Stimulated activated CD4-positive, alpha-beta T cell treated with anti-CD3 and anti-CD28 coated beads, Interleukin-4, amount 100 ng/mL, for 1 hour (primary cell): ENCODE measurements around the gene BABAM2.
"Not testable (repeated sequence)": the region's sequence is repeated elsewhere in the genome, so short reads cannot be mapped to it uniquely, and the experiment has no call there.

ENCODE experiments used
- DNase-seq: peaks from one replicate; pipeline ENCODE4 v3.0.0-alpha.2; 2020

BABAM2 gene

DNA sequence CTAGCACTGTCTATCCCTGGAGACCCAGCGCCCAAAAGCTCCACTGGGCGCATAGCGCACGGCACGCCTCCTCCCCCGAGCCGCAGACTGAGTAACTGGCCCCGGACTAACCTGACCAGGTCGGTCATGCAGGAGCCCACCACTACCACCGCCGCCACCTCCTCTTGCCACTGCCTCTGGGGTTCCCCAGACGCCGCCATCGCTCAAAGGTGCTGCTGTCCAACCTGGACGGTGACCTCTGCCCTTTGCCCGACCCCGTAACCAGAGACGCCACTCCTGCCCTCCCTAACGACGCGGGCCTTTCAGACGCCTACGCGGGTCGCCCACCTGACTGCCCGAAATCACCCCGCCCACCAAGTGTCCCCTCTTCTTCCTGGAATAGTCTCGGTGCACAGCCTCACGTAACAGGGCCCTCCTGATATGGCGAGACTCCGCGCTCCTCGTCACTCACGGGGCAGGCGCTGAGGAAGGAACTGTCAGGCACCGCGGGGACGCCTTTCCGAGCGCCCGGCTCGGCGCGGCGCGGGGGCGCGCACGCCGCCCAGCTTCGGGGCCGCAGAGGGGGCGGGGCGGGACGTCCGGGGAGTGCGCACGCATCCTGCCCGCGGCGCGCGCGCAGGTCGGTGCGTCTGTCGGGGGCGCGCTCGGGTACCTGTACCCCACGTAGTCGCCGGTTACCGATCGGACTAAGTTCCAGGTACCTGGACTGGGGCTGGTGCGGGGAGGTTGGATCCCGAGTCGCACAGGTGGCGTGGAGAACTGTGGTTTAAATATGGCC, at the start of gene BABAM2, which contains the start of gene RBKS:
Gene BABAM2 (plus strand): TSS at position 584 of the 778 bp plus-strand sequence. CDS start 3,828 bp downstream, outside the sequence.
Gene RBKS (minus strand): TSS at position 242 of the 778 bp plus-strand sequence. CDS start 42 bp downstream, at position 200.
- peak; percentile 91 for DNase-seq

DNA sequence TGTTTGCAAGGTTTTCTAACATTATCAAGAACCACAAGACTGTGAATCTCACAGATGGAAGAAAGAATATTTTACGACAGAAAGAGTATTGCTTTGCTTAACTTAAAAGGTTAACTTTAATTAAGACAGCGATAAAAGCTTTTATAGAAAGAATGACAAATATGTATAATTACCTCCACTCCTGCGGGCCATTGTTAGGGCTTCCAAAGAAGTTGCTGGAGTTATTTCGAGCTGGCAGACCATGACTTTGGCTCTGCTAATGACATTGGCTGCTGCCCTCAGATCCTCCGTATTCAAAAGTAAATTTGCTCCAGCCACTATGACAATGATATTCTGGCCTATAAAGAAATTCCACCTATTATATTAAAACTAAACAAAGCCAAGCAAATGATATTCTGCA, 47.6 kb upstream of the BABAM2 start:
- no peak for DNase-seq

DNA sequence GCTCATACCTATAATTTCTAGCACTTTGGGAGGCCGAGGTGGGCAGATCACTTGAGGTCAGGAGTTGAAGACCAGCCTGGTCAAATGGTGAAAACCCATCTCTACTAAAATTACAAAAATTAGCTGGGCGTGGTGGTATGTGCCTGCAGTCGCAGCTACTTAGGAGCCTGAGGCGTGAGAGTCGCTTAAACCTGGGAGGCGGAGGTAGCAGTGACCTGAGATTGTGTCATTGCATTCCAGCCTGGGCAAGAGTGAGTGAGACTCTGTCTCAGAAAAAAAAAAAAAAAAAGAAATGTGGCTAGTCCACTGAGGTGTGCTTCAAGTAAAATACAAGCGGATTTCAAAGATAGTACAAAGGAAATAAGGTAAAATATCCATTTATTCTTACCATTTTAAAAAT, 46.5 kb upstream of the BABAM2 start:
- DNase-seq = no peak

DNA sequence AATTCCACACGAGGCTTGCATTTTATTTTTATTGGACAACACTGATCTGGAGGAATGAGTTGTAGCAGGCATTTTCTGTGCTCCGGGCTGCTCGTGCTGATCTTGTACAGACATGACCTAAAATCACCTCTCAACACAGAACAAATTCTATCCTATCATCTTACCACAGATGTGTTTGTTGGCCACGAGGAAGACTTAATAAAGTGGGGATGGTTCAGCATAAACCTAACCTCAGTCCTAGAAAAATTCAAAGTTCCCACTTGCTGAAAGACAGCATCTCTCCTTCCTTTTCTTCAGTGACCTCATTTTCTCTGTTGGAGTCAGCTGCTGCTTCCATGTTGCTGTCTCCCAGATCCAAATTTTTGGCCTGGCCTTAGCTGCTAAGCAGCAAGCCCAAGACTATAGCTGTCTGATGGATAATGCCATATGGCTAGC, 45.7 kb upstream of the BABAM2 start:
- DNase-seq = no peak

DNA sequence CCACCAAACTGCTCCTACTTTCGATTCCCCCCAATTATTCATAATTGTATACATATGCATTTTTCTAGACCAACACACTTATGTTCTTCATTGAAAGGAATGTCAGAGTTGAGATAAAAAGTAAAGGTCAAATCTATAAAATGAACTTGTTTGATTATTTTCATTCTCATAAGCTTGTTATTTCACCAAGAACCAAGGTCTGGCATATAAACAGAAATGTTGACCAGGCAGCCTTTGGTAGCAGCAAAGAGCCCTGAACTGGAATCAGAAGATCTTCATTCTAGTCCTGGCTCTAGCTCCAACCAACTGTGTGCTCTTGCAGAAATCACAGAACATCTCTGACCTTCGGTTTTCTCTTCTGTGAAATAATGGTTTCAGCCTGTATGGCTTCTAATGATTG, 43.2 kb upstream of the BABAM2 start:
- no peak for DNase-seq

DNA sequence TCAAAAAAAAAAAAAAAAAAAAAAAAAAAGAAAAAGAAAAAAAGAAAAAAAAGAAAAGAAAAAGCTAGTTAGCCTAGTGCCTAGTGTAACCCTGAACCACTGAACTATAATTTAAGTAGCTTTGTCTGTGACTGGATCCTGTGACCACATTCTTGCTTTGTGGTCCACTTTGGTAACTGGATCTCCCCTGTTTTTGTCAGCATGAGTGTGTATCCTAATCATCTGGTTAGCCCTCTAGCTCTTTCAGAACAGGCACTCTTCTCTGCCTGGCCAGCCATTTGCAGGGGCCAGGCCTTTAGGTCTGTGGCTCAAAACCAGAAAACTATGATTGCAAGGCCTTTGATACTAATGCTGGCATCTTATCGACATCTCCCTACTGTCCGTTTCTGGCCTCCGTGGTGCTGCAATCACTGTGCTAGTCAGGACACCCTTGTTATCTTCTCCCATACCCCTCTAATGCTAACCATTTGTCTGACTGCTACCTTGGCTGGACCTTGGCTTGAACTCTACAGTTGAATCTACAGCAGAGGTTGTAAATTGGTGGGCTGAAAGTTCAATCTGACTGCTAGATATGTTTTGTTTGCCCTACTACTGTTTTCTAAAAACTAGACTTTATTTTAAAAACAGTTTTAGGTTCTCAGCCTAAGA, 40.8 kb upstream of the BABAM2 start:
- DNase-seq = no peak

DNA sequence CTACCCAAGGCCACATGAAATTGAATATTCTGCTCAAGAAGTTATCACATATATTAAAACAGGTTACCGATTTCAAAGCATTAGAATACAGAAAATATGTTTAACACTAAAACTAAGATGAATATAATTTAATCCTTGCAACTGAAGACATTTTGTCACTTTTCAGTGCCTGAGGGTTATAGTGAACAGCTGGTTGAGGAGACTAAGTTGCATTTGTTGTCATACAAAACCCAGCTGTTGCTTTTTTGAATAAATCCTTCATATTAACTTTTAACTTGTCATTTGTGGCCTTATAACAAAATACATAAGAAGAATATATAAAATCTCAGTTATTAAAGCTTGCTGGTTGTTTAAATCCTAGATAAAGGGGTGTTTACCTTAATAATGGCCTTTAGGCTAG, 37.8 kb upstream of the BABAM2 start:
- no peak for DNase-seq

DNA sequence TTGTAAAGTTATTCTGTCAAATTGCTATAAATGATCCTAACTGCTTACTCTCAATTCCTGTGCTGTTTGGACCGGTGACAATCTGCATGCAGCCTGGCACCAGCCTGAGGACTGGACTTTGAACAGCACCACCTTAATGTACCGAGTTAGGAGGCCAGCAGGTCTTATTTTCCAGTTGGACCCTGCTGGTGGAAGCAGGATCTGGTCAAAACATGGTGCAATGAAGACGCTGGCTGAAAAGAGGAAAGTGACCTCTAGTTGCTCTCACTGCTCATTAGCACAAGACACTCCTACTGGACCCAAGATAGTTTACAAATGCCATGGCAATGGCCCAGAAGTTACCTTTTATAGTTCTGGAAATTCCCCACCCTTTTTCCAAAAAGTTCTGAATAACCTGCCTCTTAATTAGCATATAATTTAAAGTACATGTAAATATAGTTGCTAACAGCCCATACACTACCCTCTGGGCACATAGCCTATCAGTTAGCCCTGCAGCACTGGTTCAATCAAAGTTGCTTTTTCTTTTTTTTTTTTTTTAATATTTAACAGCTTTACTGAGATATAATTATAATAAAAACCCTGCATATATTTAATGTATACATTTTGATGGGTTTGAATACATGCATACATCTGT, 36.2 kb upstream of the BABAM2 start:
- DNase-seq = no peak

DNA sequence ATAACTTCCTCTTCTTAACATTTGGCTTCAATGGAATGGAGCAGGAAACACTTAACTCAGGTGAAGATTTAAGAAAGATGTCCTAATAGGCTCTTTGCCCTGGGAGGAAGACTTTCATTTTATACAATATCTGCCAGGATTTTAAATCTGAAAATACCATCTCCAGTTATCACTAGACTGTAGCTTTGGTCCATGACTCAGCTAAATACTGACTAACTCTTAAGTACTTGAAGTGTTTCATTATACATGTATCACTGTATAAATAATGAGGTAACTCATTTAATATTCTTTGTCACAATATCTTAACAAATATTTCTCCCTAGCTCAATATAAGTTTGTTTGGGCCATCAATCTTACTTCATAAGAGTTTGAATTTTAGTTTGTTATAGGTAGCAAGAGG, 35.1 kb upstream of the BABAM2 start:
- no peak for DNase-seq

DNA sequence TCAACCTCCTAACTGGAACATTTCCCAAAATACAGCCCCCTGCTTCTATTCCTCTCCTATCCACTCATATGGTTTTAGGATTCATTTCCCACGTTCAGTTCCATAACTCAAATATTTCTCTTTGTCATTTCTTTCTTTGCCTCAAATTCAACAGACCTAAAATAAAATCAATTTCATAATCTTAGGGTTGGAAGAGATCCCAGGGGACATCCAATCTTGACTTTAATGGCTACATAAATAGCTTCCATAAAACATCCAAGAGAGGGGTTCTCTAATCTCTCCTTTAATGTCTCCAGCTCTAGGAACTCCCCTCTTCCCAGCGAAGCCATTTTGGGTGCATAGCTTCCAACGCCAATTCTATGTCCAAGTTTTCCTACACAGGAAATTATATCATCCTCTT, 34.1 kb upstream of the BABAM2 start:
- no peak for DNase-seq

DNA sequence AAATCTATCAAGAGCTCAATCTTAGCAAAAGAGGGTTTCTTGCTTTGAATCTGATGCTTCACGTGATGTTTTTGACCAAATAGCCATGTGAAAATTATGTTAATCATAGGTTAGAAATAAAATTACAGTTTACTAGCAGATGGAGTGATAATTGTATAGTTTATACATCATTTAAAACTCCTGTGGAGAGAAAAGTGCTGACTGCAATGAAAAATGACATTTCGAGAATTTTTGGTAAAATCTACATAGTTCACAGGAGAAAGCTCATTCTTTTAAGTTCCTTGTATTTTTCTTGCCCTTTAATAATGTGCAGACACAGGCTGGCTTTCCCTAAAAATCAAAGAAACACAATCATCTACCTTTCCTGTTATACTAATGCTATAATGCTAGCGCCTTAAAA, 33.6 kb upstream of the BABAM2 start:
- no peak for DNase-seq

DNA sequence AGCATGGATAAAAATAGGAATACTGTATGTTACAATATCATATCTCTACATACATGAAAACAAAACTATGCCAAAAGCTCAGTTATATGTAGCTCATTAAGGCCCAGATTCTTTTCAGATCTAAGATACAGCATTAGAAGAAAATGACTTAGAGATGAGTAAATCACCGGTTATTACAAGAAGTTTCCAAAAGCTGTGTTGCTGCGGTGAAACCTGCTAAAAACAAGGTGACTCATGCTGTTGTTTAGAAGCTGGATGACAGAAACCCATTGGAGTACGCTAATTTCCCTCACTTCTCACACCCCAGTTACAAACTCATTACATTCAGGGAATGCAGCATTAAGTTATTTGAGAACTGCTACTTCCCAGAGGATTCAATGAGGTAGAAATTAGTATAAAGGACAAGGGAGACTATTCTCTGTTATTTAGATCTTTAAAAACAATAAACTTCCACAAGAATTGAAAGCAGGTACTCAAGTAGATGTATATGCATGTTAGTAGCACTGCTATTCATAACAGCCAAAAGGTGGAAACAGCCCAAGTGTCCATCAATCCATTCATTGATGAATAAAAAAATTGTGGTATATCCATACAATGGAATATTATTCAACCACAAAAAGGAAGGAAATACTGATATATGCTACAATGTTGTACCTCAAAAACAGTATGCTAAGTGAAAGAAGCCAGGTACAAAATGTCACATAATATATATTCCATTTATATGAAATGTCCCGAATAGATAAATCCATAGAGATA, 32.9 kb upstream of the BABAM2 start:
- DNase-seq = no peak

DNA sequence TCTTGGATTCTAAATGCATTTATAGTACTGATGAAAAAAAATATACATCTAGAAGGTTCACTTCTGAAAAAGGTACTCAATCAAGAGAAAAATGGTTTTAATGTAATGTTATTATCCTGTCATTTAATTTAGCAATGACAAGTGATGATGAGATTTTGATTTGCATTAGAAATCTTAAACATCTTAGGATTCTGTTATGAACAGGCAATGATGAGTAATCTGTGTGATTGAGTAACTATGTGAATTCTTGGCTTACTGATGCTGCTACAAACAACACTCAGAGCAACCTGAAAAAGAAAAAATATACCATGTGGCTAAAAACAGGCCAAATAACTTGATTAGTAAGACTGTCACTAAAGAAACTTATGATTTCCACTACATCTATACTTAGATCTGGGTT, 30.4 kb upstream of the BABAM2 start:
- no peak for DNase-seq

DNA sequence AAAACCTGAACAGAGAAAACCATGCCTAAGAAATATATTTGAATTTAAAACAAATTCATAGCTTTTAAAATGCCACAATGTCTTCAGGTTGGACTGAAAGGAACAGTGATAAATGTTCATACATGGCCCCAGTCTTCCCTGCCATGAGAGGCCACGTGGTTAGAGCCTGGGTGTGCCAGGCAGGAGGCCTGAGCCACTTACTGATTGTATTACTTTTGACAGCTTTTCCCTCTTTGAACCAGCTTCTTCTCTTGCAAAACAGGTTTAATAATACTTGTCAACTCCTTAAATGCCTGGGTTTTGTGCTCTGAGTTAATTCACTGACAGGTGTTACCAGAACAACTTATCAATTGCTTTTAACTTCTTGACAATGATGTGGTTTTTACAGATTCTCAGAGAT, 27.4 kb upstream of the BABAM2 start:
- no peak for DNase-seq

DNA sequence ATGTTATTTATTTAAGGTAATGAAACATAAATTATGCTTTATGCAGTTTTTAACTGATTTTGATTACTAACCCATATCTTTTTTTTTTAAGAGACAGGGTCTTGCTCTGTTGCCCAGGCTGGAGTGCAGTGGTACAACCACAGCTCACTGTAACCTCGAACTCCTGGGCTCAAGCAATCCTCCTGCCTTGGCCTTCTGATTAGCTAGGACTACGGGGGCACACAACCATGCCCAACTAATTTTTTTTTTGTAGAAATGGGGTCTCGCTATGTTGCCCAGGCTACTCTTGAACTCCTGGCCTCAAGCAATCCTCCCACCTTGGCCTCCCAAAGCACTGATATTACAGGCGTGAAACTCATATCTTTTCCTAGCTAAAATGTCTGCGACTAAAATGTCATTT, 26.6 kb upstream of the BABAM2 start:
- DNase-seq = not testable (repeated sequence)

DNA sequence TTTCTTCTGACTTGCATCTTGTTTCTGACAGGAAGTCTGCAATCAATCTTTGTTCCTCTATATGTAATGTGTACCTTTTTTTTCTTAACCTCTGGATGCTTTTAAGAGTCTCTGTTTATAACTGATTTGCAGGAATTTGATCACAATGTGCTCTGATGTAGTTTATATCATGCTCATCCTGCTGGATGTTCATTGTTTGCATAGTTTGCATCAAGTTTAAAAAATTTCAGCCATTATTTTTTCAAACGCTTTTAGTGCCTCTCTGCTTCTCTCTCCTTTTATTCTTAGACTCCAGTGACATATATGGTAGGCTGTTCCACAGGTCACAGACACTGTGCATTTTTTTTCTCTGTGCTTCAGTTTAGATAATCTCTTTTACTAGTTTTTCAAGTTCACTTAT, 24.3 kb upstream of the BABAM2 start:
- no peak for DNase-seq

DNA sequence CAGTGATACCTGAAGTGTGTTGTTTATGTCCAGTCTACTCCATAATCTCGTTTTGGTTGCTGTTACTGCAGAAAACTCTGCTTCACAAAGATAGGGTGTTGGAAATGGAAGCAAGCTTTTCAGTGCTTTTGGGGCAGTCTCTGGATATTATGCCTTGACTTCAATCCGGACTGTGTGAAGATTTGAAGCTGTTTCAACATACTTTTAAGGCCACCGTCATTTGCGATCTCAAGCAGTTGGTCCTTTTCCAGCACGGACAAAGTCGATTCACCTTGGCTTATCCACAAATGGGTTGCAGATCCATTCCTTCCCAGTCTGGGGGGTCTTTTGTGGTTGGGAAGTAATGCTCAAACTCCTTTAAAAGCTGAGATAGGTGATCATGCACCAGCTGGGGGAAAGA, 20.8 kb upstream of the BABAM2 start:
- DNase-seq = no peak

DNA sequence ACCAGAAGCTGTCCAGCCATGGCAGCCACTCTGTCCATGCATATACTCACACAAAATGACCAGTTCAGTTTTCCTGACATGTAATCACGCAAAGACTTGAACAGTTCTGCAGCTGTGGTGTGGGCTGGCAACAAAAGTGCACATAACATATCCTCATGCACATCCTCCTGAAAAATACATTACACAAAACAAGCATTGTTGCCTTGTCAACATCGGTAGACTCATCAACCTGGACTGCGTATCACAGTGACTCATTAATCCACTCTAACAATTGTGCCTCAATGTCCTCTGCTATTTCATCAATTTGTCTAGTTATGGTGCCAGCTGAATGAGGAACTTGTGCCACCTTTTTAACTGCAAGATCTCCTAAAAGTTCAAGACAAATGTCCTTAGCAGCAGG, 19.8 kb upstream of the BABAM2 start:
- no peak for DNase-seq

DNA sequence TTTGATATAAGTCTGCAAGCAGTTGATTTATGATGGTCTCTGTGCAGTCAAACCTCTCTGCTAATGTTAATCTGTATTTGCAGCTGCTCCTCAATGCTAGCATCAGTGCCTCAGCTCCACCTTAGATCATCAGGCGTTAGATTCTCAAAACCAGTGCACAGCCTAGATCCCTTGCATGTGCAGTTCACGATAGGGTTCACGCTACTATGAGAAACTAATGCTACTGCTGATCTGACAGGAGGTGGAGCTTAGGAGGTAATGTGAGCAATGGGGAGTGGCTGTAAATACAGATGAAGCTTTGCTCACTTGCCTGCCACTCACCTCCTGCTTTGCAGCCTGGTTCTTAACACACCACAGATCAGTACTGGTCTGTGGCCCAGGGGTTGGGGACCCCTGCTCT, 18.7 kb upstream of the BABAM2 start:
- no peak for DNase-seq

DNA sequence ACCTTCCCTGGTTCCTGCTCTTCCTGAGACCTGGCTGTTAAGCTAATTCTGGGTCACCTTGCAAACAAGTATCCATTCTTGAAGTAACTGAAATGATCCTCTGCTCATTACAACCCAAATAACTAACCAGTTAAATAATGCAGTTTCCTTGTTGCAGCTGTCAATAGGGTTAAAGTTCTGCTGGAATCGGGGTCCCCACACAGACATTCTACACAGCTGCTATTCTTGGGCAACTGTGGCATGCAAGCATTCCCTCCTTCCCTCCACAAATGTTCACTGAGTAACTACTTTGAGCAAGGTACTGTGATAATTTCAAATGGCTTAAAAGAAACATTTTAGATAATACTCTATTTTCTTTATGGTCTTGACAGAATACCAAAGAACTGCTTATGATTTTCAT, 17.4 kb upstream of the BABAM2 start:
- DNase-seq = no peak

DNA sequence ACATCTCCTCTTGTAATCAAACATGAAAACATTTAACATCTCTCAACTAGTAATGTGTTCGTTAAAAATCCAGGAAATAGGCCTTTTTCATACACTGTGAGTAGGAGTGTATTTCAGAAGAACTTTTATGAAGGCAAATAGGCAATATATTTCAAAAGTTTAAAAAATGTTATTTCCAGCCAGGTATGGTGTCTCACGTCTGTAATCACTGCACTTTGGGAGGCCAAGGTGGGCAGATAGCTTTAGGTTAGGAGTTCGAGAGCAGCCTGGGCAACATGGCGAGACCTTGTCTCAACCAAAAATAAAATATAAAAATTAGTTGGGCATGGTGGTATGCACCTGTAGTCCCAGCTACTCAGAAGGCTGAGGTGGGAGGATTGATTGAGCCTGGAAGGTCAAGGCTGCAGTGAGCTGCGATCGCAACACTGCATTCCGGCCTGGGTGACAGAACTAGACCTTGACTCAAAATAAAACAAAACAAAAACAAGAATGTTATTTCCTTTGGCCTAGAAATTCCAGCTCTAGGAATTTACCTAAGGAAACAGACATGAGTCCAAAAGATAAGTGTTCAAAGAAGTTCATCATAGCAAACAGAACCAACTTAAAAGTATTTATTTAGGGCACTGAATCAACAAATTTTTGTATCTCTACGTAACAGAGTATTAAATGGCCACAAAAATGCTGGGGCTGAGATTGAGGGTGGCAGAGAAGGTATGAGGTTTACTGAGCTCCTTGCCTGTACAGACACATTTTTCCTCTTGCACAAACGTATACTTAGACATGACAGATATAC, 15.2 kb upstream of the BABAM2 start:
- DNase-seq = no peak

DNA sequence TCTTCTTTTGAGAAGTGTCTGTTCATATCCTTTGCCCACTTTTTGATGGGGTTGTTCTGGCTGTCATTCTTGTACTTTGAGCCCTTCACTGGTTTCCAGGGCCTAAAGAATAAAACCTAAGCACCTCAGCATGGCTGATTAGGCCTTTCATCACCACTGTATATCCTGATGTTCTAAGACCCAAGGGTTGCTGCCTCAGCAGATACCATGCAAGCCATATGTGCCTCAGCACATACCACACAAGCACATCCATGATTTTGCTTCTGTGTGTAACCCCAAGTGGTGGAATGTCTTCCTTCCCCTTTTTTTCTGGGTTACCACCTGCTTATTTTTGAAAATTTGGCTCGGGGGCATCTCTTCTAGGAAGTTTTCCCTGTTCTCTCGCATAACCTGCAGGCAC, 11.7 kb upstream of the BABAM2 start:
- no peak for DNase-seq
